ENCODE measurements around the gene HTR7. TPM values are rescaled to one million over a fixed set of nuclear protein-coding genes. Genes with fewer than 3 reads are reported as not detected.

Gene HTR7
- total RNA-seq, 4 donors from 2014 or later, result 0.19 to 2.0 (median 0.61) TPM

- DNase-seq (ENCODE audit: low spot score) (no peak), ATAC-seq (ENCODE audit: low FRiP score) (no peak)
- TF ChIP-seq CTCF (IDR thresholded peaks at IDR 0.05), result no peak
Measured at GRCh38 chr10:90701428-90701827, 156.4 kb downstream of the HTR7 start.

- no peak for DNase-seq (ENCODE audit: low spot score)
- no peak for ATAC-seq (ENCODE audit: low FRiP score)
- TF ChIP-seq CTCF (IDR thresholded peaks at IDR 0.05), result no peak
Measured at GRCh38 chr10:90695915-90696676, 161.7 kb downstream of the HTR7 start.

Small RNA genes lying within 50 kb of the gene (small RNA-seq; reads per million reads assigned to genes)
- not detected for gene RF00019

Other genes starting within 250 kb of the HTR7 start
- 10 to 100 TPM; 23.1 to 29.9 (median 26.6) TPM for gene RPP30, start 13.9 kb upstream of the HTR7 start, total RNA-seq
- 1 to 10 TPM in 1 of 4 donors, not detected in 3; 3.8 TPM for gene ANKRD1, start 63.0 kb upstream of the HTR7 start, total RNA-seq

Measured in omental fat pad (tissue), 4 donors.